Stimulated activated naive CD4-positive, alpha-beta T cell (primary cell): ENCODE results near the gene TRMT11.
"Not testable (repeated sequence)": the region's sequence is repeated elsewhere in the genome, so short reads cannot be mapped to it uniquely, and the experiment has no call there.

Source experiments
- DNase-seq, 6 experiments: peaks; one replicate each; lab custom pipeline; 2025; lab: John Stamatoyannopoulos, UW

TRMT11 gene

GRCh38 chr6:126047648-126048047, 61.3 kb downstream of the TRMT11 start:
- no peak for DNase-seq

- no peak for DNase-seq
These were observed 62.3 kb downstream of the TRMT11 start for GRCh38 chr6:126048635-126049034.

DNA sequence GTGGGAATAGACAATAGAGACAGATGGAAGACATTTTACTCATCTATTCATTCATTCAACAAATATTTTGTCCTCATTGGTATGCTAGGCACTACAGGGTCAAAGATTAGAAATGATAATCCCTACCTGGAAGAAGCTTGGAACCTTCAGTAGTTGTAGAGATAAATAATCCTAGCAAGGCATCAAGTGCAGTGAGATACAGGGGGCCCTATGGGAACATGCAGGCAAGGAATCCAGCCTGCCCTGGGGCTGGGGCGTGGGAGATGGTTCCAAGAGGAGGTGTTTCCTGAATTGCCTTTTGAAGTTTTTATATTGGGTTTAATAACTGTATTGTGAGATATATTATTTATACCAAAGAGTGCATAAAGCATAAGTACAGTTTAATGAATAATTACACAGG, 64.5 kb downstream of the TRMT11 start:
- no peak for DNase-seq

GRCh38 chr6:126051791-126052190, 65.5 kb downstream of the TRMT11 start:
- no peak for DNase-seq

GRCh38 chr6:126052485-126052884, 66.1 kb downstream of the TRMT11 start:
- DNase-seq, result no peak

GRCh38 chr6:126054258-126054702, 67.9 kb downstream of the TRMT11 start:
- DNase-seq, result no peak

GRCh38 chr6:126054802-126055201, 68.5 kb downstream of the TRMT11 start:
- no peak for DNase-seq

DNA sequence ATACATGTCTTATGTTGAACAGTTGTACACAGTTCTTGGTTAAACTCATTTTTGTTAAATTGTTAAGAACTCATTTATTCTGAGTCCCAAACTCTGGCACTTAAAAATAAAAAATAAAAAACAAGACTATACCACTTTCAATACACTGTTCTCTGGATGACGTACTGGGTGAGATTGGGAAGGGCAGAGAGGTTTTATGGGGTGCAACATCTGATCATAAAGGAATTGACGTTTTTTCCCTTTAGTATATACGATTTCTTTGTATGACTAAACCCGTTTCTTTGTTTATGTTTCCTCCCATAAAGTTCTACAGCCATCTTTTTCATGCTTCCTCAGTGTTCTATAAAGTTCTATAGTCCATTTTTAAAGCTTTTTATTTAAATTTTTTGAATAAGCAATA, 69.1 kb downstream of the TRMT11 start:
- DNase-seq, result no peak

GRCh38 chr6:126056355-126057004, 70.1 kb downstream of the TRMT11 start:
- DNase-seq, result no peak

GRCh38 chr6:126058085-126058484, 71.7 kb downstream of the TRMT11 start:
- not testable (repeated sequence) for DNase-seq

DNA sequence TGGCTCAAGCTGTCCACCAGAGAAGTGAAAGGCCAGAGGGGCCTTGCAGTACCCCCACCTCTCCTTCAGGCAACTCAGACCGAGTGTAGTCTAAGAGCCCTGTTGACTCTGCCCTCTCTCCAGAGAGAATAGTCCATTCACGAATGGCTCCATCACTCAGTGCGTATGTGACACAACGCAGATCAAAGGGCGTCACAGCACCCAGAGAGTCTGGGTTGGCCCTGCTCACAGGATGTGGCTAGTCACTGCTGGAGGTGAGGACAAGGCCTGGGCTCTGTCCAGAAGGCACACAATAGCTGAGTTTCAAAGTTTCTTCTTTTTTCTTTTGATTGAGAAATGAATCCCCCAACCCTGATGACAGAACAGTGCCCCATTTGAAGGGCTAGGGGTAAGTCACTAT, 74.1 kb downstream of the TRMT11 start:
- DNase-seq, result no peak

GRCh38 chr6:126063512-126064146, 77.3 kb downstream of the TRMT11 start:
- DNase-seq, result no peak

- no peak for DNase-seq
These were observed 78.0 kb downstream of the TRMT11 start for GRCh38 chr6:126064257-126064747.

GRCh38 chr6:126064748-126065401, 78.5 kb downstream of the TRMT11 start:
- DNase-seq, result no peak

DNA sequence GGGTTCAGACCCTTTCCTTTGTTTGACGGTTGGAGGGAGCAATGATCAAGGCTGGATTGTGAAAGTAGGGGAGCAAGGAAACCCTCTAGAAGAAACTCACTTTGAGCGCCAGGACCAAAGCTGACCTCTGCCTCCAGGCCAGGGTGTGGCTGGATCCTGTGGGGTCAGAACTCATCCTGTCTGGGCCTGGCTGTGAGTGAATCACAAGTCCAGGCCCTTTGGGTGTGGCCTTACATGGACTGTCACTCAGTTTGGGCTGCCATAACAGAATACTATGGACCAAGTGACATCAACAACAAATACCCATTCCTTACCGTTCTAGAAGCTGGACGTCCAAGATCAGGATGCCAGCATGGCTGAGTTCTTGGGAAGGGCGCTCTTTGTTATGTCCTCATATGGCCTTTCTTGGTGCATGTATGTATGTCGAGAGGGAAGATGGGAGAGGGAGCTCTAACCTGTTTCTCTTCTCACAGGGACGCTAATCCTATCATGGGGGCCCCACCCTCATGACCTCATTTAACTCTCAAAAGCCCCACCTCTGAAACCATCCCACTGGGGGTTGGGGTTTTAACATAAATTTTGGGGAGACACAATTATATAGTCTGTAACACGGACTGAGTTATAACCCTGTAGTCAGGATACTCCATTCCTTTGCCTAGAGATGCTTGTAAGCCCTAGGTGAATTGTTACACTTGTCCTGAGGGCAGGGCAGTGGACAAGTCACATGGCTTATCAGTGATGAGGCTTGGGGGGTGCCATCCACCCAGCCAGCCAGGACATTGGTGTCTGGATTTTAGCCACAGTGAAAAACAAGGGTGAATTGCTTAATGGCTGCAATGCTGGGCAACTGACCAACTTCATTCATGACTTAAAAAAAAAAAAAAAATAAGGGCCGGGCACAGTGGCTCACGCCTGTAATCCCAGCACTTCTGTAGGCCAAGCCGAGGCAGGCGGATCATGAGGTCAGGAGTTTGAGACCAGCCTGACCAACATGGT, 80.0 kb downstream of the TRMT11 start:
- DNase-seq, result no peak

DNA sequence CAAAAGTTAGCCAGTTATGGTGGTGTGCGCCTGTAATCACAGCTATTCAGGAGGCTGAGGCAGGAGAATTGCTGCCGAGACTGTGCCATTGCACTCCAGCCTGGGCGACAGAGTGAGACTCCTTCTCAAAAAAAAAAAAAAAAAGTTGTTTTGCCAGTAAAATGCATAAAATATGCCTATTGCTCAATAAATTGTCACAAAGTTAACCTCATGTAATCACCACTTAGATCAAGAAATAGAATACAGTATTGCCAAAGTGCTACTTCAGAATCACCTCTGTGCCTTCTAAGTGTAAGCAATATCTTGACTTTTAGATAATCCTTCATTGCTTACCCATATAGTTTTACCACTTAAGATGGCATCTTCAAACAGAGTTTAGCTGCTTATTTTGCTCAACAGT, 80.7 kb downstream of the TRMT11 start:
- no peak for DNase-seq

DNA sequence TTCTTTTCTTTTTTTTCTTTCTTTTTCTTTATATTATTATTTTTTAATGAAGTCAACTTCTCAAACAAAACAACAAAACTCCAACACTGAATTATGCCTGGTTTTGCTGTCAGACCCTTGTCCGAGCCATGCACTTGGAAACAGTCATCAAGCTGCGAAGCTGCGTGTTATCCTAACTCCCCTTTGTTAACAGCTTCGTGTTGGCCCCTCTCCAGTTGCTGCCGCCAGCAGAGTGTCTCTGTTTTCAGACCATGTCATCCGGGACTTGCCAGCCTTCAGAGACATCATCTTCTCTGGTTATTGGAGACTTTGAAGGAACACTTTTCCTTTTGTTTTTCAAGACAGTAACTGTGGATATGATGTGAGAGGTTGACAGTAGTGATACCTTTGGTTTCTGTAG, 83.1 kb downstream of the TRMT11 start:
- no peak for DNase-seq

DNA sequence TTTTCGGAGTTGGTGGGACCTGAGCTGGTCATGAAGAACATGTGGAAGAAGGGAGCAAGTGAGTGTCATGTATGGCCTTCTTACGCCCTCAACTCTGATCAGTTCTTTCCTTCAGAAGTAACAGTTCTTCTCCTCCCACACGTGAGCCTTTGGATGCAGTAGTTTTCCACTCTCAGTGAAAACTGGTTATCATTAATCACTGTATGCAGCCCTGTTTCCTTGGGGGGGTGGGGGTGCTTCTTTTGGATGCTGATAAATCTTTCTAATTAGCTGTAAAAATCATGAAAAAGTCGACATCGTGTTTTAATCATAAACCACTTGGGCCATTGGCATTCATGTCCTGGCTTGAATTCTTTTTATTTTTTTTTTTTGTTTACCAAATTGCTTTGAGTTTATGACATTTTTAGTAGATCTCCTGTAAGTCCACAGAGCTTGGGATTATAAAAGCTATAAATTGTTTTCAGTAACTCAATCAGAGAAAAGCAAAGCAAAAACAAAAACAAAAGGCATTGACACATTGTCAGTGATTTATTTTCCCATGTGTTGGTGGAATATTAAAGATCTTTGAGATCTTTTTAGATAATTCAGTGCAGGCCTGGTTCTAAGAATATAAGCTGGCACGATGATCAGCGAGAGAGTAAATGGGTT, 84.8 kb downstream of the TRMT11 start:
- no peak for DNase-seq

DNA sequence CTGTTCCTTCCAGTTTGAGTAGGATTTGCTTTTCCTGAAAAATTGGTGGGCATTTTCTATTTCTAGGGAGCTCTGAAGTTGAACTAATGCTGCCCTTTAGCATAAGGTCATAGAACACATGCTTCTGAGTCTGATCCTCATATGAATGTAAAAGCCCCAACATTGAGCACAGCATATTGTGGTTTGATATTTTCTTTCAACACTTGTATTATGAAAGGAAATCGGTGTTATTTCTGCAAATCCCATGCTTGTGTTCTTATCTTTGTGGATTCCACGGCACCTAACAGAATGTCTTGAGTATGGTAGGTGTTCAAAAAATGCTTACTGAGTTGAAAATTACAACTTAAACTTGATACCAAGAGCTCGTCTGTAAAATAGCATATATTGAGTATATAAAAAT, 85.8 kb downstream of the TRMT11 start:
- no peak for DNase-seq

- no peak for DNase-seq
These were observed 86.5 kb downstream of the TRMT11 start for GRCh38 chr6:126072834-126073233.

- no peak for DNase-seq
These were observed 89.2 kb downstream of the TRMT11 start for GRCh38 chr6:126075335-126076071.
